ENCODE results near the gene MNX1.

The MNX1 gene

GRCh38 chr7:157010588-157011332 is at the start of gene MNX1:
TSS of gene MNX1 (minus strand) at chr7:157010663. CDS start at chr7:157010350, 313 bp downstream.
- DNase-seq (ENCODE audit: low read depth, low spot score) = no peak

GRCh38 chr7:157059534-157059933 is 49.1 kb upstream of the MNX1 start:
- DNase-seq (ENCODE audit: low read depth, low spot score) = no peak

- DNase-seq (ENCODE audit: low read depth, low spot score) = no peak
Observed at GRCh38 chr7:157058701-157059100, 48.2 kb upstream of the MNX1 start.

- DNase-seq (ENCODE audit: low read depth, low spot score) = no peak
Observed at GRCh38 chr7:157058068-157058467, 47.6 kb upstream of the MNX1 start.

- DNase-seq (ENCODE audit: low read depth, low spot score) = no peak
Observed at GRCh38 chr7:157056957-157057902, 46.8 kb upstream of the MNX1 start.

- DNase-seq (ENCODE audit: low read depth, low spot score) = no peak
Observed at GRCh38 chr7:157056246-157056645, 45.8 kb upstream of the MNX1 start.

- DNase-seq (ENCODE audit: low read depth, low spot score) = no peak
Observed at GRCh38 chr7:157054927-157055326, 44.5 kb upstream of the MNX1 start.

GRCh38 chr7:157053118-157053517 is 42.7 kb upstream of the MNX1 start:
- no peak for DNase-seq (ENCODE audit: low read depth, low spot score)

GRCh38 chr7:157047148-157047547 is 36.7 kb upstream of the MNX1 start:
- DNase-seq (ENCODE audit: low read depth, low spot score) = no peak

GRCh38 chr7:157046681-157047080 is 36.2 kb upstream of the MNX1 start:
- no peak for DNase-seq (ENCODE audit: low read depth, low spot score)

GRCh38 chr7:157044943-157045660 is 34.6 kb upstream of the MNX1 start:
- no peak for DNase-seq (ENCODE audit: low read depth, low spot score)

- DNase-seq (ENCODE audit: low read depth, low spot score) = no peak
Observed at GRCh38 chr7:157044147-157044687, 33.8 kb upstream of the MNX1 start.

- DNase-seq (ENCODE audit: low read depth, low spot score) = no peak
Observed at GRCh38 chr7:157043745-157044144, 33.3 kb upstream of the MNX1 start.

GRCh38 chr7:157041514-157042277 is 31.2 kb upstream of the MNX1 start:
- no peak for DNase-seq (ENCODE audit: low read depth, low spot score)

- no peak for DNase-seq (ENCODE audit: low read depth, low spot score)
Observed at GRCh38 chr7:157041004-157041403, 30.5 kb upstream of the MNX1 start.

GRCh38 chr7:157037635-157038034 is 27.2 kb upstream of the MNX1 start:
- DNase-seq (ENCODE audit: low read depth, low spot score) = no peak

GRCh38 chr7:157037028-157037427 is 26.6 kb upstream of the MNX1 start:
- DNase-seq (ENCODE audit: low read depth, low spot score) = no peak

GRCh38 chr7:157035979-157036378 is 25.5 kb upstream of the MNX1 start:
- no peak for DNase-seq (ENCODE audit: low read depth, low spot score)

GRCh38 chr7:157035302-157035701 is 24.8 kb upstream of the MNX1 start:
- no peak for DNase-seq (ENCODE audit: low read depth, low spot score)

GRCh38 chr7:157033483-157034473 is 23.3 kb upstream of the MNX1 start:
- no peak for DNase-seq (ENCODE audit: low read depth, low spot score)

Measured in activated CD4-positive, CD25-positive, alpha-beta regulatory T cell treated with anti-CD3 and anti-CD28 coated beads, Interleukin-2, amount 50 U/mL, for 16 hours (primary cell).